Large intestine (tissue), 3 donors: Measurements from ENCODE around the gene ANKRD65. TPM values are rescaled to one million over a fixed set of nuclear protein-coding genes. Genes with fewer than 3 reads are reported as not detected.
"Not testable (repeated sequence)": the region's sequence is repeated elsewhere in the genome, so short reads cannot be mapped to it uniquely, and the experiment has no call there.

Source experiments
- DNase-seq, 2 donors: peaks; one replicate each; pipeline versions ENCODE4 v3.0.0 to v3.0.0-alpha.2; 2013
- H3K27ac ChIP-seq: one replicate; pipeline ENCODE4 v1.5.1; 2013; ENCODE audit warnings: low read length
- H3K27me3 ChIP-seq: 2 replicates; pipeline ENCODE4 v1.6.1; 2013; ENCODE audit warnings: low read length; ENCODE audit not compliant: control insufficient read depth, insufficient read depth
- H3K36me3 ChIP-seq: 2 replicates; pipeline ENCODE4 v1.6.1; 2013; ENCODE audit warnings: low read length; ENCODE audit not compliant: control insufficient read depth, insufficient read depth
- H3K4me1 ChIP-seq: one replicate; pipeline ENCODE4 v1.6.1; 2013; ENCODE audit warnings: low read length; ENCODE audit not compliant: control insufficient read depth, insufficient read depth
- H3K4me3 ChIP-seq: one replicate; pipeline ENCODE4 v1.5.1; 2013; ENCODE audit warnings: low read length
- H3K9me3 ChIP-seq: one replicate; pipeline ENCODE4 v1.6.1; 2013; ENCODE audit warnings: mild to moderate bottlenecking, low read depth, low read length, moderate library complexity; ENCODE audit not compliant: control insufficient read depth
- WGBS: methylation state at CpG from one replicate; pipeline ENCODE4 v1.1.5; 2013; ENCODE audit warnings: low lambda C conversion rate; ENCODE audit not compliant: insufficient coverage; 5-methylcytosine and 5-hydroxymethylcytosine counted together
- polyA plus RNA-seq: library from polyadenylated mRNA; unstranded; fragments of 120-200 nt; gene quantifications from one replicate; pipeline ENCODE4 v1.2.1, GENCODE V29; 2013

Gene ANKRD65
- polyA plus RNA-seq, 1 donor: 2.6 TPM

DNA sequence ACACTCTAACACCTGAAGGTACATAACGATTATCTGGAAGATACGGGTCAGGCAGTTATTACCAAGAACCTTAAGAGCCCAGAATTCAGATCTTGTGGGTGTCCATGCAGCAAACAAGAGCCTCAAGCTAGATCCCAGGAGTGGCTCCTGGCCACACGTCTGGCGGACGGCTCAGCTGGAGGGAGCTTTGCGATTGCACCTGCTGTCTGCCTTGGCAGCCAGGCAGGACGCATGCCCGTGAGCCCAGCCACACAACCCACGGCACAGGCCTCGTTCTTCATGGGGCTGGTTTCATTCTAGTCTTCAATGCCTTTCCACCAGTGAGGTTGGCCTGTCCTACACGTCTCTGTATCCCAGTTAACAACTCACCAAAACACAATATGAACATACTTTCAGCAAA is 27.6 kb downstream of the ANKRD65 start:
- Histone ChIP-seq H3K9me3 (no peaks in the 10 kb centered on the region), H3K36me3 (peaks cover 82% of the 10 kb centered on the region), H3K27me3 (no peaks in the 10 kb centered on the region), H3K4me3 (no peak overlapping the region), H3K4me1 (peaks cover 12% of the 10 kb centered on the region), H3K27ac (no peak overlapping the region)
- DNase-seq: no peak
- WGBS: no CpG with 5 or more reads among the region's 11 CpGs

DNA sequence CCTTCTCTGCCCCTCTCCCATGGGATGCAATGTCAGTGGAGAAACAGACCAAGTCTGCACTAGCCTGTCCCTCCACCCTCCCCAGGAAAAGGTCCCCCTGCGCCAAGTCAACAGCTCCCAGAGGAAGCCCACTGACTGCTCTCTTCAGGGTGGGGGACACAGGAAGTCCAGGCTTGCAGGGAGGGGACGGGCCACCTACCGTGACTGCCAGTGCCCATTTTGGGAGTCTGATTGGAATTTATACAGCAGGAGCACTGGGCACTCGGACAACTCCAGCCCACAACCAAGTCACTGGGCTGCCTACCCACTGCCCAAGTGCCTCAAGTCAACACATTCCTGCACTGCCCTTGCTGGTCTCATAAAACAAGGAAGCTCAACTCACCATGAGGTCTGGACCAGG is 28.1 kb downstream of the ANKRD65 start:
- no CpG with 5 or more reads among the region's 4 CpGs for WGBS
- peaks cover 84% of the 10 kb centered on the region for H3K36me3 ChIP-seq

DNA sequence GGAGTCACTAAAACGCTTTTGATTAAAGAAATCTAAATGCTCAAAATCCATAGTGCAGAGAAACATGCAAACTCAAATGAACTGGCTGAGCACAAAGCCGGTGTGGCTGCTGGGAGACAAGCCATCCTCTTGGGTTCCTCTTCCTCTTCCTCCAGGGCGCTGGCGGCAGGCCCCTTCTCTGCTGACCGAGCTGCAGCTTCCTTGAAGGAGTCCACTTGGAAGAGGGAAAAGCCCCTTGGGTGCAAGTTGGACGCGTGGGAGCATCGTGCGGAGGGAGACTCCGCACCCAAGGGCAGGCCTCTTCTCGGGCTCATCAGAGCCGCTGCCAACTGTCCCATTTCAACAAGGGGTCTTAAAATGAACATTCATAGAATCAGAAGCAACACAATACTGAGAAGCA is 29.9 kb downstream of the ANKRD65 start:
- Histone ChIP-seq H3K27me3 (no peaks in the 10 kb centered on the region), H3K4me1 (no peaks in the 10 kb centered on the region), H3K9me3 (peaks cover 6% of the 10 kb centered on the region), H3K4me3 (no peak overlapping the region), H3K36me3 (peaks cover 90% of the 10 kb centered on the region), H3K27ac (no peak overlapping the region)
- DNase-seq: no peak
- WGBS: no CpG with 5 or more reads among the region's 12 CpGs

More for the DNA sequence above, 28.1 kb downstream of the ANKRD65 start:
- peaks cover 8% of the 10 kb centered on the region for H3K4me1 ChIP-seq
- H3K27ac ChIP-seq: no peak overlapping the region
- no peak overlapping the region for H3K4me3 ChIP-seq
- no peaks in the 10 kb centered on the region for H3K9me3 ChIP-seq
- no peak for DNase-seq
- H3K27me3 ChIP-seq: no peaks in the 10 kb centered on the region

DNA sequence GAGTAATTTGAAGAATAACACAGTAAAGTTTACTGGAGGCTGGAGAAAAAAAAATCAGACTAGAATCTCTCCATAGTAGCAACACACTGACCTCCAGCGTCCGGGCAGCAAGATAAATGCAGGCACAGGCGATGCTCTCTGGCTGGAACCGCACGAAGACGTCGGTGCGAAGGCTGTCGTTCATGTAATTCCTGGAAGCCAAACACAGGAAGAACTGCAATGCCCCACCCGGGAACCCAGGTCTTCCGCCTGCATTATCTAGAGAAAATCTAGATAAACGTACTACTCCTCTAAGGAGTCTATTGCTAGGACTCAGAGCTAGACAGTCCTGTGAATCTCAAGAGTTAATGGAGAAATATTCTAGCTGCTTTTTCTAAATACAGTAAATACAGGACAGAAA is 30.4 kb downstream of the ANKRD65 start:
- Histone ChIP-seq H3K27me3 (no peaks in the 10 kb centered on the region), H3K9me3 (peaks cover 6% of the 10 kb centered on the region), H3K4me3 (no peak overlapping the region), H3K4me1 (no peaks in the 10 kb centered on the region), H3K36me3 (peaks cover 92% of the 10 kb centered on the region), H3K27ac (no peak overlapping the region)
- no CpG with 5 or more reads among the region's 12 CpGs for WGBS
- no peak for DNase-seq

DNA sequence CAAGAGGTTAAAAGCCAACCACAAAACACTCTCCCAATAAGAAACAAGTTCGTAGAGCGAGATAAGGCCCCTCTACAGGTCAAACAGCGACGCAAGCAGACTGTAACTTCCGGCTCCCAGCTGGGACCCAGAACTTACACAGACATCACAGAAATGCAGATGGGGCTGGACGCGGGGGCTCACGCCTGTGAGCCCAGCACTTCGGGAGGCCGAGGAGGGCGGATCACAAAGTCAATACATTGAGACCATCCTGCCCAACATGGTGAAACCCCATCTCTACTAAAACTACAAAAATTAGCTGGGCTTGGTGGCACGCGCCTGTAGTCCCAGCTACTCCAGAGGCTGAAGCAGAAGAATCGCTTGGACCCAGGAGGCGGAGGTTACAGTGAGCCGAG is 33.0 kb downstream of the ANKRD65 start:
- no peaks in the 10 kb centered on the region for H3K4me1 ChIP-seq
- no peak for DNase-seq
- H3K27ac ChIP-seq: no peak overlapping the region
- H3K36me3 ChIP-seq: peaks cover 78% of the 10 kb centered on the region
- peaks cover 6% of the 10 kb centered on the region for H3K9me3 ChIP-seq
- no peak overlapping the region for H3K4me3 ChIP-seq
- no peaks in the 10 kb centered on the region for H3K27me3 ChIP-seq
- 100% methylated on average over 3 of the region's 16 CpGs for WGBS

DNA sequence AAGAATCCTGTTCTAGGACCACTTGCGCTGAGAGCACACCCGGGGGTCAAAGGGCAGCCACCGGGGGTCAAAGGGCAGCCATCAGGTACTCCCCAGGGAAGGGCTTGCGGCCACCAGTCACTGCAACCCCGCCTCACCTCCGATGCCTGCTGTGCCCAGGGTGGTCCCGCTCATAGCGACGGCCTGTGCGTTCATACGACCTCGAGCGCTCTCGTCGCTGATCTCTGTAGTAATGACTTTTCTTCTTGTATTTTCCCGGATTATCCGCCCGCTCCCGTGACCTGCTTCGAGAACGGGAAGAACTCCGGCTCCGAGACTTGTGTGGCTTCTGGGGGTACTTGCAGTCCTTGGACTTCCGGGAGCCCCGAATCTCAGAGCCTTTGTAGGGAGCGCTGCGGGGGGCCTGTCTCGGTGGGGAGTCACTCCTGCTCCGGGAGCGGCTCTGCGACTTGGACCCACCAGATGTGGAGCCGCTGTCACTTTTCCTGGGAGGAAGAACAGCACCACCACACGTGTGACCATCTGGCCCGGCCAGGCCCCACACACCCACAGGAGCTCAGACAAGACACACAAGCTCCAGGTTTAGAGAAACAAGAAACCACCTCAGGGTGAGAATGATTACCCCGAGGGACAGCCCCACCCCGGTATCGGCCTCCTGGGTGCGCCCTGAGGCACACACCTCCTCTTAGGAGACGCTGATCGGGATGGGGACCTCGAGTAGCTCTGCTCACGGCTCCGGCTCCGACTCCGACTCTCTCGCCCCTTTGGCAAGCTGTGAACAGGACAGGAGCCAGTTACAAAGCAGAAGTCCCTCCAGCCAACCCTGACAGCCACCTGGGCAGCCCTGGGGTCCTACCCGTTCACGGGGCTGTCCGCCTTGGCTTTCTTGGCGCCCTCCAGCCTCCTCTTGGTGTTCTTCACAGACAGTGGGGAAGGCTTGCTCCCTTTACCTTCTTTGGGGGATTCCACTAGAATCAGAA is 33.7 kb downstream of the ANKRD65 start:
- Histone ChIP-seq H3K4me3 (no peak overlapping the region), H3K9me3 (peaks cover 6% of the 10 kb centered on the region), H3K27me3 (no peaks in the 10 kb centered on the region), H3K36me3 (peaks cover 71% of the 10 kb centered on the region), H3K4me1 (no peaks in the 10 kb centered on the region), H3K27ac (no peak overlapping the region)
- DNase-seq: no peak
- WGBS: no CpG with 5 or more reads among the region's 50 CpGs

DNA sequence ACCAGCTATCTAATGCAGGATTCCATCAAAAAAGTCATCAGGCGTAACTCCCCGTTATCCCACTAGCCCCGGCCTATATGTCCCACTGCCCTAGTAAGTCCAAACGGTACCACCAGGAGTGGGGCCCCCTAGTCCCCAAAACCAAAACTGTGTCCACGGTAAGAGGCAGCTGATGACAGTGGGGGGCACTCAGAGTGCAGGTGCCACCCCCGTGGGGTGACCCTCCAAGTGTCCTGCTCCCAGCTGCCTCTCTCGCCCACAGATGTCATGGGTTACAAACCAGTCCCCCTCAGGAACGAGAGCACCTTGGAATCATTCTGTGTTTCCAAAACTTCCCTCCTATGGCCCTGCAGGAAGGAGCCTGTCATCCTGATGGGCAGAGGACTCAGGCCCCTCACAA is 35.1 kb downstream of the ANKRD65 start:
- no CpG with 5 or more reads among the region's 8 CpGs for WGBS
- DNase-seq: no peak
- peaks cover 6% of the 10 kb centered on the region for H3K9me3 ChIP-seq
- H3K27me3 ChIP-seq: no peaks in the 10 kb centered on the region
- H3K27ac ChIP-seq: no peak overlapping the region
- no peak overlapping the region for H3K4me3 ChIP-seq
- H3K4me1 ChIP-seq: no peaks in the 10 kb centered on the region
- peaks cover 66% of the 10 kb centered on the region for H3K36me3 ChIP-seq

DNA sequence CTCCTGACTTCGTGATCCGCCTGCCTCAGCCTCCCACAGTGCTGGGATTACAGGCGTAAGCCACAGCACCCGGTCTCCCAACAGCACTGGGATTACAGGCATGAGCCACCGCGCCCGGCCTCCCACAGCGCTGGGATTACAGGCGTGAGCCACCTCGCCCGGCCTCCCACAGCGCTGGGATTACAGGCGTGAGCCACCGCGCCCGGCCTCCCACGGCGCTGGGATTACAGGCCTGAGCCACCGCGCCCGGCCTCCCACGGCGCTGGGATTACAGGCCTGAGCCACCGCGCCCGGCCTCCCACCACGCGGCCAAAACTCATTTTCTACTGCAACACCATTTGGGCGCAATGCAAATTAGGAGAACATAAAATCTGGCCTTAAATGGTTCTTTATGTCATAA is 35.7 kb downstream of the ANKRD65 start:
- not testable (repeated sequence) for H3K27ac ChIP-seq, H3K4me3 ChIP-seq, DNase-seq, H3K9me3 ChIP-seq, H3K27me3 ChIP-seq, H3K4me1 ChIP-seq
- H3K36me3 ChIP-seq: peaks cover 61% of the 10 kb centered on the region
- no CpG with 5 or more reads among the region's 29 CpGs for WGBS

DNA sequence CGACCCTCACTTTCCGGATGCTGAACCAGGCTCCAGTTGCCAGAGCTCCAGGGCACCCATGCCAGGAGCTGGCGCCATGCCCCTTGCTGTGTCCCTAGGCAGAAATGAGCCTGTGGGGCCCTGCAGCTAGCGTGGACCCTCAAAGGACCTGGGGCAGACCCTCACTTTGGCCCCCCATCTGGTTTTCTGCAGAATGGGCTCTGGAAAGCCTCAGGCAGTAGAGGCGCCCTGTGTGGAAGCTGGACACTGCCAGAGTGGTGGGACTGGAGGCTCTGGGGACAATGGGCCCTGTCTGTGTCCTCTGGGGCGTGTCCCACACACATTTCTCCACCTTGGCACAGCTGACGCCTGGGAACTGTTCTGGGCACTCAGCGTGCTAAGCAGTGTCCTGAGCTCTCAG is 39.8 kb downstream of the ANKRD65 start:
- no peaks in the 10 kb centered on the region for H3K9me3 ChIP-seq
- H3K36me3 ChIP-seq: peaks cover 22% of the 10 kb centered on the region
- no peak overlapping the region for H3K27ac ChIP-seq
- H3K4me3 ChIP-seq: no peak overlapping the region
- DNase-seq: no peak
- no peaks in the 10 kb centered on the region for H3K4me1 ChIP-seq
- no CpG with 5 or more reads among the region's 8 CpGs for WGBS
- no peaks in the 10 kb centered on the region for H3K27me3 ChIP-seq

DNA sequence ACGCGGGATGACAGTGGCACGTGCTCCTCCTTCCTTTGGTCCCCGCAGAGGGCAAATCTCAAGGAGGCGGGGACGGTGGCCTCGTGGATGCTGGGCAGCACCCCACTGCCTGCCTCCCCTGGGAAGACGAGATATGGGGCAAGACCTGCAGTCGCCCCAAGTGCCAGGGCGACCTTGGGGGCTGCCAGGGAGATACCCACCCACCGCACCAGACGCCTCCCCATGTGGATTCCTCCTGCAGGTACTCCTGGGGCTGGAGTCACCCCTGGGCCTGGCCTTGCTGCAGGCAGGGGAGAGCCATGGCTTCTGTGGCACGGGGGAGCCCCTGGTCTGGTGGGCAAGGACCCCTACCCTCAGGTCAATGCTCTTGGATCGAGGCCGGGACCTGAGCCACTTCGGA is 40.2 kb downstream of the ANKRD65 start:
- no peak for DNase-seq
- H3K36me3 ChIP-seq: peaks cover 18% of the 10 kb centered on the region
- no peaks in the 10 kb centered on the region for H3K9me3 ChIP-seq
- no peak overlapping the region for H3K4me3 ChIP-seq
- WGBS: no CpG with 5 or more reads among the region's 16 CpGs
- peaks cover 4% of the 10 kb centered on the region for H3K4me1 ChIP-seq
- H3K27ac ChIP-seq: no peak overlapping the region
- H3K27me3 ChIP-seq: no peaks in the 10 kb centered on the region
